SK-N-SH (cell line): ENCODE data around the gene DCAF17. TPM values are rescaled to one million over a fixed set of nuclear protein-coding genes. Genes with fewer than 3 reads are reported as not detected.

Experiments
- CTCF ChIA-PET: fragments of 300-600, 350-600 bp; formaldehyde crosslinking; extraction: SDS; loops from one replicate; lab custom pipeline; 2021; lab: Yijun Ruan, JAX
- POLR2A ChIA-PET: fragments of 350-600 bp; sonication (Branson Sonifier 250); formaldehyde crosslinking; extraction: SDS; loops from one replicate; lab custom pipeline; 2020; ENCODE audit warnings: antibody characterized with exemption, inconsistent platforms; lab: Yijun Ruan, JAX
- DNase-seq: peaks from one replicate; pipeline ENCODE4 v3.0.0; 2012
- H2AFZ ChIP-seq: fragments of 200-600 bp; sonication (generic); 2 replicates; pipeline ENCODE4 v1.8.1; 2016; ENCODE audit warnings: antibody characterized with exemption, mild to moderate bottlenecking, low read depth
- H3F3A ChIP-seq: fragments of 200-600 bp; sonication (generic); replicated peaks from 2 replicates; pipeline ENCODE3; 2016; ENCODE audit warnings: antibody characterized with exemption, mild to moderate bottlenecking; ENCODE audit not compliant: insufficient read depth
- H3K27ac ChIP-seq, 2 experiments: fragments of 200-500 bp in 1 of 2; fragments of 200-600 bp in 1 of 2; sonication (Bioruptor generic) in 1 of 2; sonication (generic), shearing (Covaris generic) in 1 of 2; 2 replicates each; pipeline versions ENCODE4 v1.5.1 to v1.6.1; 2014 to 2016; ENCODE audit warnings: low read depth in 2 of 2, inconsistent platforms in 1 of 2, low read length in 1 of 2, mild to moderate bottlenecking in 1 of 2, mixed read lengths in 1 of 2
- H3K27me3 ChIP-seq: fragments of 200-600 bp; sonication (generic), shearing (Covaris generic); 2 replicates; pipeline ENCODE4 v1.6.1; 2016; ENCODE audit warnings: mixed run types; ENCODE audit not compliant: insufficient read depth
- H3K36me3 ChIP-seq, 2 experiments: fragments of 200-500 bp in 1 of 2; fragments of 200-600 bp in 1 of 2; sonication (Bioruptor generic) in 1 of 2; sonication (generic) in 1 of 2; replicated peaks in 1 of 2; 2 replicates each; pipeline versions ENCODE3 to v1.5.1; 2014 to 2016; ENCODE audit warnings: low read length in 1 of 2, mild to moderate bottlenecking in 1 of 2; ENCODE audit not compliant: insufficient read depth in 2 of 2, control insufficient read depth in 1 of 2
- H3K4me1 ChIP-seq, 2 experiments: fragments of 200-500 bp in 1 of 2; fragments of 200-600 bp in 1 of 2; sonication (Bioruptor generic) in 1 of 2; sonication (generic), shearing (Covaris generic) in 1 of 2; 2 replicates each; pipeline versions ENCODE4 v1.5.1 to v1.6.1; 2014 to 2016; ENCODE audit warnings: low read depth in 1 of 2, low read length in 1 of 2, mixed run types in 1 of 2; ENCODE audit not compliant: insufficient read depth in 2 of 2, control insufficient read depth in 1 of 2
- H3K4me2 ChIP-seq: fragments of 200-600 bp; sonication (generic), shearing (Covaris generic); 2 replicates; pipeline ENCODE4 v1.6.1; 2017; ENCODE audit warnings: mixed run types
- H3K4me3 ChIP-seq, 2 experiments: fragments of 200-500 bp in 1 of 2; fragments of 200-600 bp in 1 of 2; sonication (Bioruptor generic) in 1 of 2; sonication (generic), shearing (Covaris generic) in 1 of 2; 2 replicates each; pipeline versions ENCODE4 v1.5.1 to v1.8.1; 2014 to 2016; ENCODE audit warnings: low read depth in 2 of 2, inconsistent platforms in 1 of 2, low read length in 1 of 2, mild to moderate bottlenecking in 1 of 2, mixed read lengths in 1 of 2, moderate library complexity in 1 of 2
- H3K79me2 ChIP-seq: fragments of 200-600 bp; sonication (generic); 2 replicates; pipeline ENCODE4 v1.8.1; 2017; ENCODE audit warnings: mild to moderate bottlenecking; ENCODE audit not compliant: insufficient read depth
- H3K9ac ChIP-seq: fragments of 200-600 bp; sonication (generic); 2 replicates; pipeline ENCODE4 v1.6.1; 2017; ENCODE audit warnings: mixed run types
- H3K9me2 ChIP-seq: fragments of 200-600 bp; sonication (generic); 2 replicates; pipeline ENCODE4 v1.6.1; 2017; ENCODE audit warnings: mixed run types
- H3K9me3 ChIP-seq: fragments of 200-600 bp; sonication (generic); 2 replicates; pipeline ENCODE4 v1.6.1; 2017; ENCODE audit warnings: mixed run types, mild to moderate bottlenecking, moderate library complexity
- H4K20me1 ChIP-seq: fragments of 200-600 bp; sonication (generic); 2 replicates; pipeline ENCODE4 v1.6.1; 2017; ENCODE audit warnings: mild to moderate bottlenecking, mixed run types; ENCODE audit not compliant: insufficient read depth
- CHD2 ChIP-seq: fragments of 150-350 bp; IDR thresholded peaks from 2 replicates; pipeline ENCODE4 v1.6.1; 2018; ENCODE audit warnings: low read length; ENCODE audit not compliant: partially characterized antibody
- ELF1 ChIP-seq: IDR thresholded peaks from 2 replicates; pipeline ENCODE4 v1.4.0; 2012
- EZH2phosphoT487 ChIP-seq: fragments of 200-600 bp; sonication (generic); IDR thresholded peaks from 2 replicates; pipeline ENCODE4 v1.6.1; 2017; ENCODE audit warnings: low read depth, mixed run types, mild to moderate bottlenecking, antibody characterized with exemption, moderate library complexity, borderline replicate concordance
- FOXJ3 ChIP-seq: sonication (generic); formaldehyde crosslinking; IDR thresholded peaks from 2 replicates; pipeline ENCODE4 v1.5.1; 2020; ENCODE audit warnings: mild to moderate bottlenecking, missing genetic modification reagents
- FOXM1 ChIP-seq: IDR thresholded peaks from 2 replicates; pipeline ENCODE4 v1.4.0; 2012; ENCODE audit warnings: low read depth, mild to moderate bottlenecking
- GABPA ChIP-seq: IDR thresholded peaks from 2 replicates; pipeline ENCODE4 v1.4.0; 2012; ENCODE audit warnings: low read depth, mild to moderate bottlenecking
- IRF3 ChIP-seq: fragments of 150-350 bp; IDR thresholded peaks from 2 replicates; pipeline ENCODE4 v1.6.1; 2016; ENCODE audit warnings: mild to moderate bottlenecking, low read depth, low read length
- MAX ChIP-seq: IDR thresholded peaks from 2 replicates; pipeline ENCODE4 v1.4.0; 2012; ENCODE audit warnings: low read depth
- NFIC ChIP-seq: IDR thresholded peaks from 2 replicates; pipeline ENCODE4 v1.4.0; 2012; ENCODE audit warnings: borderline replicate concordance
- PBX3 ChIP-seq: IDR thresholded peaks from 2 replicates; pipeline ENCODE4; 2012
- RAD21 ChIP-seq: IDR thresholded peaks from 2 replicates; pipeline ENCODE4 v1.6.1; 2012; ENCODE audit warnings: mild to moderate bottlenecking, low read length
- SIN3A ChIP-seq: IDR thresholded peaks from 2 replicates; pipeline ENCODE4 v1.6.1; 2012; ENCODE audit warnings: low read depth, mild to moderate bottlenecking, low read length, moderate library complexity, borderline replicate concordance
- TCF12 ChIP-seq: IDR thresholded peaks from 2 replicates; pipeline ENCODE4 v1.4.0; 2012
- TEAD4 ChIP-seq: IDR thresholded peaks from 2 replicates; pipeline ENCODE4 v1.4.0; 2012; ENCODE audit warnings: mild to moderate bottlenecking, borderline replicate concordance; ENCODE audit not compliant: insufficient read depth
- USF2 ChIP-seq: fragments of 150-350 bp; IDR thresholded peaks from 2 replicates; pipeline ENCODE4 v1.6.1; 2017; ENCODE audit warnings: antibody characterized with exemption, low read length, low read depth, borderline replicate concordance
- ZBTB33 ChIP-seq: IDR thresholded peaks from 2 replicates; pipeline ENCODE4 v1.4.0; 2012; ENCODE audit warnings: low read depth, borderline replicate concordance
- WGBS: methylation state at CpG from one replicate; pipeline ENCODE4 v1.1.6; 2017; ENCODE audit warnings: low lambda C conversion rate; 5-methylcytosine and 5-hydroxymethylcytosine counted together
- polyA plus RNA-seq, 3 experiments: library from polyadenylated mRNA; depleted of rRNA; stranded (reverse); fragments of >200 nt; gene quantifications; 2 replicates each; pipeline ENCODE4 v1.2.3, GENCODE V29; 2012

DCAF17 gene
- polyA plus RNA-seq, 1 of the 3 experiments (the other 2 are of a cell fraction): 4.9 TPM

- TF ChIP-seq CHD2 (no peak), EZH2phosphoT487 (no peak), NFIC (peak; percentile 24; the same call in 1 of the 2 replicates), GABPA (no peak), ELF1 (no peak), FOXM1 (no peak), TEAD4 (no peak), ZBTB33 (no peak), MAX (no peak)
Observed at GRCh38 chr2:171451074-171451473, 17.0 kb downstream of the DCAF17 start (continued).

GRCh38 chr2:171452773-171453172 lies 18.7 kb downstream of the DCAF17 start:
- TF ChIP-seq USF2 (no peak), PBX3 (no peak), TCF12 (no peak), IRF3 (no peak), SIN3A (no peak), RAD21 (no peak), FOXJ3 (CRISPR knock-in tag) (no peak), GABPA (no peak), EZH2phosphoT487 (no peak)
- CTCF ChIA-PET: interaction anchor here (1.0 kb wide), 1 partner anchor 15 kb away, joined by 3 read pairs; no protein-coding TSS in a partner anchor
- POLR2A ChIA-PET: no interaction called here

More at GRCh38 chr2:171452773-171453172, 18.7 kb downstream of the DCAF17 start:
- H3K27me3 ChIP-seq: no peaks in the 10 kb centered on the region
- no peak overlapping the region for H3K9ac ChIP-seq
- DNase-seq: no peak
- H3K4me2 ChIP-seq: no peak overlapping the region
- no peak overlapping the region for H3K27ac ChIP-seq
- H3K9me2 ChIP-seq: no peaks in the 10 kb centered on the region
- H3K9me3 ChIP-seq: no peaks in the 10 kb centered on the region
- peaks cover 16% of the 10 kb centered on the region for H3F3A ChIP-seq
- H2AFZ ChIP-seq: no peak overlapping the region
- H3K79me2 ChIP-seq: 0 out of 2 replicates have a peak, but pooled peaks cover 5% of the 10 kb centered on the region
- H4K20me1 ChIP-seq: no peaks in the 10 kb centered on the region
- 99% methylated on average over 4 of the region's 4 CpGs for WGBS
- peaks cover 0 to 9% of the 10 kb centered on the region in 2 experiments; a peak in 1 of 4 replicates for H3K4me1 ChIP-seq
- H3K4me3 ChIP-seq: no peak overlapping the region
- peaks cover 50 to 62% of the 10 kb centered on the region in 2 experiments for H3K36me3 ChIP-seq
